WTC11 (cell line): ENCODE data around the gene IDE.

ENCODE experiments used
- CTCF ChIP-seq: fragments of 200-600 bp; IDR thresholded peaks from 2 replicates; pipeline ENCODE4 v1.8.0; 2022; ENCODE audit warnings: antibody characterized with exemption
- ESRRA ChIP-seq: sonication (generic); formaldehyde crosslinking; IDR thresholded peaks from 2 replicates; pipeline ENCODE4 v1.8.1; 2022; ENCODE audit warnings: mild to moderate bottlenecking, missing genetic modification reagents, borderline replicate concordance
- TF ChIP-seq, protein P1 (sequence below): sonication (generic); formaldehyde crosslinking; IDR thresholded peaks from 2 replicates; pipeline ENCODE4 v1.8.0; 2023; ENCODE audit warnings: missing genetic modification reagents

DNA sequence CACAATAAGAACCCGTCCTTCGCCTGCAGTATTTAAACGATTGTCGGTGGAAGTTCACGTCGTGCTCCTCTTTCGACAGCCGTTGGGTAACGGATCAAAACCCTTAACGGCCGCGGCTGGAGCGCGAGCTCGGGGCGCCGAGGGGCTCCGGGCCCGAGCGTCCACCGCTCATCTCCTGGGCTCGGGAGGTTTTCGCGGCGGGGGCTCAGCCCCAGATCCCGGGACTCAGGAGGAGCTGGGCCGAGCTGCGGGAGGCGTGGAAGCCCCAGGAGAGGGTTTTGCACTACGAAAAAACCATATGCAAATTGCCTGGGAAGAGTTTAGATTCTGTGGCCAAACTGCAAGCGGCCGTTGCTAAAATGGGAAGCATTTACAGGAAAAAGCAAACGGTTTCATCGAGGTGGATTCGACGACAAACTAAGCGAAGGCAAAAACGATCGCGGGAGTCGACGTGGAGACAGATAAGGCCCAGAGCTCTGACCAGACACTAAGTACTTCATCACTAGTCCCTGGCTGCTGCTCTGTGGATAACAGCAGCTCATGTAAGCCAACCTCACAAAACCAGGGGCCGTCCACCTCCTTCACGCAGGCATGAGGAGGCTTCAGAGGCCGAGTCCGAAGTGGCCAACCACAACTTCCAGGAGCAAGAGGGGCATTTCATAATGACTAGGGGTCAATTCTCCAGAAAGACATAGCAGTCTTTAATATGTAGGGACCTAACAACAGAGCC is 153.2 kb downstream of the IDE start:
- TF ChIP-seq CTCF (no peak), ESRRA (no peak)
- TF ChIP-seq, protein P1, sequence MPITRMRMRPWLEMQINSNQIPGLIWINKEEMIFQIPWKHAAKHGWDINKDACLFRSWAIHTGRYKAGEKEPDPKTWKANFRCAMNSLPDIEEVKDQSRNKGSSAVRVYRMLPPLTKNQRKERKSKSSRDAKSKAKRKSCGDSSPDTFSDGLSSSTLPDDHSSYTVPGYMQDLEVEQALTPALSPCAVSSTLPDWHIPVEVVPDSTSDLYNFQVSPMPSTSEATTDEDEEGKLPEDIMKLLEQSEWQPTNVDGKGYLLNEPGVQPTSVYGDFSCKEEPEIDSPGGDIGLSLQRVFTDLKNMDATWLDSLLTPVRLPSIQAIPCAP (CRISPR knock-in tag): no peak
